B cell (primary cell): ENCODE results near the gene FLT1. TPM values are rescaled to one million over a fixed set of nuclear protein-coding genes. Genes with fewer than 3 reads are reported as not detected.

Experiments used
- ATAC-seq: fragments of 200-7000 bp; cut with Tn5 transposase; one replicate; pipeline ENCODE4 v1.10.0; 2021; ENCODE audit warnings: low read depth, mild to moderate bottlenecking, moderate number of reproducible peaks, moderate library complexity
- CTCF ChIA-PET: fragments of 350-600 bp; sonication (Branson Sonifier 250); formaldehyde crosslinking; loops from one replicate; lab custom pipeline; 2021; ENCODE audit warnings: antibody characterized with exemption, inconsistent platforms; lab: Charles Lee
- POLR2A ChIA-PET: fragments of 350-600 bp; sonication (Branson Sonifier 250); formaldehyde crosslinking; loops from one replicate; lab custom pipeline; 2021; ENCODE audit warnings: antibody characterized with exemption; lab: Charles Lee
- DNase-seq: peaks from one replicate; pipeline ENCODE4 v3.0.0; 2013
- H2AFZ ChIP-seq: 2 replicates; pipeline ENCODE4 v1.6.1; 2012; ENCODE audit warnings: mild to moderate bottlenecking, low read depth, low read length; ENCODE audit not compliant: insufficient read depth, poor library complexity, severe bottlenecking
- H3K27ac ChIP-seq, 2 donors: 1 replicate in 1 of 2; 2 replicates in 1 of 2; pipeline ENCODE4 v1.5.1; 2012 to 2013; ENCODE audit warnings: low read length in 2 of 2, mild to moderate bottlenecking in 2 of 2, moderate library complexity in 1 of 2
- H3K27me3 ChIP-seq, 4 experiments: fragments of 200-600 bp in 1 of 4; sonication (generic) in 1 of 4; replicated peaks in 1 of 4; 1 replicate in 2 of 4; 2 replicates in 2 of 4; pipeline versions ENCODE4 v1.6.1 to v1.7.0; 2013 to 2016; ENCODE audit warnings: low read length in 3 of 4, mild to moderate bottlenecking in 2 of 4, mixed read lengths in 1 of 4, moderate library complexity in 1 of 4; ENCODE audit not compliant: insufficient read depth in 4 of 4, control insufficient read depth in 3 of 4; ENCODE audit errors: control extremely low read depth in 1 of 4
- H3K36me3 ChIP-seq, 2 experiments: replicated peaks in 1 of 2; 1 replicate in 1 of 2; 2 replicates in 1 of 2; pipeline versions ENCODE4 v1.6.1 to v1.7.1; 2013; ENCODE audit warnings: low read length in 1 of 2; ENCODE audit not compliant: insufficient read depth in 2 of 2, control insufficient read depth in 1 of 2; ENCODE audit errors: control extremely low read depth in 1 of 2, extremely low read depth in 1 of 2
- H3K4me1 ChIP-seq, 2 donors: fragments of 200-600 bp in 1 of 2; sonication (generic) in 1 of 2; 1 replicate in 1 of 2; 2 replicates in 1 of 2; pipeline versions ENCODE4 v1.5.1 to v1.6.1; 2013 to 2017; ENCODE audit warnings: low read length in 2 of 2; ENCODE audit not compliant: control insufficient read depth in 2 of 2, insufficient read depth in 2 of 2
- H3K4me2 ChIP-seq: replicated peaks from 2 replicates; pipeline ENCODE3; 2012; ENCODE audit warnings: mild to moderate bottlenecking, low read depth, low read length; ENCODE audit not compliant: poor library complexity, severe bottlenecking
- H3K4me3 ChIP-seq, 5 experiments: fragments of 200-600 bp in 1 of 5; sonication (generic) in 1 of 5; 1 replicate in 3 of 5; 2 replicates in 2 of 5; pipeline versions ENCODE4 v1.5.1 to v1.7.0; 2011 to 2016; ENCODE audit warnings: low read length in 4 of 5, mild to moderate bottlenecking in 4 of 5, low read depth in 2 of 5, control low read depth in 1 of 5, moderate library complexity in 1 of 5; ENCODE audit not compliant: insufficient read depth in 1 of 5; ENCODE audit errors: control extremely low read depth in 1 of 5, extremely low read depth in 1 of 5
- H3K79me2 ChIP-seq: fragments of 200-600 bp; sonication (generic); one replicate; pipeline ENCODE4 v1.6.0; 2016; ENCODE audit warnings: low read length; ENCODE audit not compliant: control insufficient read depth, insufficient read depth
- H3K9ac ChIP-seq: fragments of 200-600 bp; sonication (generic); 2 replicates; pipeline ENCODE4 v1.6.1; 2017; ENCODE audit warnings: mild to moderate bottlenecking, low read length, moderate library complexity
- H3K9me3 ChIP-seq, 3 donors: one replicate each; pipeline versions ENCODE4 v1.6.1 to v1.7.1; 2013; ENCODE audit warnings: low read length in 2 of 3; ENCODE audit not compliant: control insufficient read depth in 2 of 3, insufficient read depth in 1 of 3; ENCODE audit errors: control extremely low read depth in 1 of 3
- H4K20me1 ChIP-seq: 2 replicates; pipeline ENCODE4 v1.6.0; 2012; ENCODE audit warnings: mild to moderate bottlenecking, low read length; ENCODE audit not compliant: insufficient read depth, control insufficient read depth, poor library complexity, severe bottlenecking
- H3K27ac Mint-ChIP-seq: one replicate; pipeline ENCODE4 v1.8.0; 2021; ENCODE audit warnings: mixed read lengths
- H3K27me3 Mint-ChIP-seq: one replicate; pipeline ENCODE4 v1.8.0; 2021; ENCODE audit warnings: mixed read lengths
- H3K4me1 Mint-ChIP-seq: one replicate; pipeline ENCODE4 v1.8.0; 2021; ENCODE audit warnings: mixed read lengths
- H3K4me3 Mint-ChIP-seq: one replicate; pipeline ENCODE4 v1.8.0; 2021; ENCODE audit warnings: mixed read lengths
- H3K9me3 Mint-ChIP-seq: one replicate; pipeline ENCODE4 v1.8.0; 2022; ENCODE audit warnings: mixed read lengths; ENCODE audit not compliant: insufficient read depth
- CTCF ChIP-seq: fragments of 200-600 bp; IDR thresholded peaks from one replicate; pipeline ENCODE4 v1.8.0; 2022; ENCODE audit warnings: antibody characterized with exemption, mild to moderate bottlenecking
- EZH2 ChIP-seq: IDR thresholded peaks from 2 replicates; pipeline ENCODE4 v1.6.1; 2012; ENCODE audit warnings: borderline replicate concordance, low read depth, mild to moderate bottlenecking, moderate library complexity, low read length; ENCODE audit not compliant: insufficient read depth, poor library complexity, severe bottlenecking
- WGBS: methylation state at CpG from one replicate; pipeline ENCODE4 v1.1.5; 2013; ENCODE audit warnings: missing lambda C conversion rate; ENCODE audit not compliant: insufficient coverage; 5-methylcytosine and 5-hydroxymethylcytosine counted together
- intact Hi-C: fragments of 100-400 bp; cut with micrococcal nuclease; formaldehyde crosslinking; loops from one replicate; pipeline ENCODE4 v1.10.0; 2022
- polyA plus RNA-seq: library from polyadenylated mRNA; depleted of rRNA; stranded (reverse); fragments of >200 nt; gene quantifications from 2 replicates; pipeline ENCODE4 v1.2.3, GENCODE V29; 2012
- total RNA-seq, 2 donors: library from RNA; stranded (reverse); fragments of 120-200 nt in 1 of 2; gene quantifications; 1 replicate in 1 of 2; 2 replicates in 1 of 2; pipeline versions ENCODE4 v1.2.3 to v1.2.4, GENCODE V29; 2013 to 2022

FLT1 gene
- total and polyA plus RNA-seq, 2 donors (not counting 1 experiment from before 2014, with no cell fraction given): 1.1 to 1.2 TPM

GRCh38 chr13:28522871-28523270 lies 27.9 kb upstream of the FLT1 start:
- no peak overlapping the region for H3K4me3 Mint-ChIP-seq
- peaks cover 23% of the 10 kb centered on the region for H3K4me1 Mint-ChIP-seq
- 100% methylated on average over 5 of the region's 8 CpGs for WGBS
- intact Hi-C loops: loop anchor here (10.0 kb wide), 1 partner anchor 112 kb away; no protein-coding TSS in a partner anchor
- no peak for ATAC-seq
- no peak overlapping the region for H3K27ac ChIP-seq
- no peaks in the 10 kb centered on the region for H3K36me3 ChIP-seq
- CTCF ChIA-PET: no interaction called here
- H3K4me2 ChIP-seq: no peak overlapping the region
- H3K9ac ChIP-seq: no peak overlapping the region
- no peak for DNase-seq
- no peaks in the 10 kb centered on the region for H3K9me3 Mint-ChIP-seq
- no peak overlapping the region for H2AFZ ChIP-seq
- H4K20me1 ChIP-seq: no peaks in the 10 kb centered on the region
- peaks cover 30 to 34% of the 10 kb centered on the region in 2 donors for H3K4me1 ChIP-seq
- TF ChIP-seq EZH2 (no peak), CTCF (no peak)
- POLR2A ChIA-PET: no interaction called here
- no peak overlapping the region for H3K27ac Mint-ChIP-seq
- H3K27me3 ChIP-seq: peaks cover 0 to 16% (median 3%) of the 10 kb centered on the region in 4 experiments
- H3K27me3 Mint-ChIP-seq: peaks cover 15% of the 10 kb centered on the region
- no peaks in the 10 kb centered on the region for H3K79me2 ChIP-seq
- no peak overlapping the region for H3K4me3 ChIP-seq
- no peaks in the 10 kb centered on the region for H3K9me3 ChIP-seq

GRCh38 chr13:28513745-28514144 lies 18.8 kb upstream of the FLT1 start:
- H3K36me3 ChIP-seq: no peaks in the 10 kb centered on the region
- peaks cover 0 to 3% (median 0%) of the 10 kb centered on the region in 4 experiments for H3K27me3 ChIP-seq
- POLR2A ChIA-PET: no interaction called here
- H4K20me1 ChIP-seq: no peaks in the 10 kb centered on the region
- H2AFZ ChIP-seq: no peak overlapping the region
- intact Hi-C loops: no loop called here
- Mint-ChIP-seq H3K4me1 (no peaks in the 10 kb centered on the region), H3K4me3 (no peak overlapping the region), H3K27me3 (peaks cover 23% of the 10 kb centered on the region), H3K9me3 (no peaks in the 10 kb centered on the region), H3K27ac (no peak overlapping the region)
- ATAC-seq (no peak), DNase-seq (no peak)
- H3K27ac ChIP-seq: no peak overlapping the region
- 100% methylated on average over 2 of the region's 4 CpGs for WGBS
- no peak overlapping the region for H3K4me2 ChIP-seq
- no peak for TF ChIP-seq CTCF
- no peak for TF ChIP-seq EZH2
- CTCF ChIA-PET: no interaction called here
- no peak overlapping the region for H3K9ac ChIP-seq
- no peaks in the 10 kb centered on the region for H3K4me1 ChIP-seq
- no peak overlapping the region for H3K4me3 ChIP-seq
- H3K79me2 ChIP-seq: no peaks in the 10 kb centered on the region
- no peaks in the 10 kb centered on the region for H3K9me3 ChIP-seq
